ENCODE data around the gene SPRN.
"Not testable (repeated sequence)": the region's sequence is repeated elsewhere in the genome, so short reads cannot be mapped to it uniquely, and the experiment has no call there.

The SPRN gene

GRCh38 chr10:133378251-133379096 lies 46.0 kb downstream of the SPRN start:
- H2AFZ ChIP-seq (ENCODE audit: low read length), result peak overlapping the region; percentile 98
- peak overlapping the region; percentile 74 for H3K9ac ChIP-seq (ENCODE audit: low read depth, low read length, poor library complexity, severe bottlenecking)
- no peaks in the 10 kb centered on the region; the same call in 1 of the 2 replicates for H3F3A ChIP-seq (ENCODE audit: low read depth)

GRCh38 chr10:133377818-133378250 lies 46.6 kb downstream of the SPRN start:
- peak overlapping the region; percentile 97 for H3K4me2 ChIP-seq (ENCODE audit: low read depth, low read length, poor library complexity, severe bottlenecking)
- no peaks in the 10 kb centered on the region for H4K20me1 ChIP-seq (ENCODE audit: insufficient read depth, low read length, poor library complexity, severe bottlenecking)
- no peak for TF ChIP-seq CTCF (conservative IDR thresholded peaks at IDR 0.05; ENCODE audit: low read length)
- TF ChIP-seq EZH2phosphoT487 (IDR thresholded peaks at IDR 0.05; ENCODE audit: borderline replicate concordance), result no peak
- peak overlapping the region; percentile 98 for H2AFZ ChIP-seq (ENCODE audit: low read length)
- peak overlapping the region; percentile 80 for H3K4me3 ChIP-seq (ENCODE audit: low read length, poor library complexity, severe bottlenecking)
- H3K9ac ChIP-seq (ENCODE audit: low read depth, low read length, poor library complexity, severe bottlenecking), result peak overlapping the region; percentile 74
- H3K4me1 ChIP-seq (ENCODE audit: insufficient read depth, low read length, poor library complexity, severe bottlenecking), result peaks cover 19% of the 10 kb centered on the region
- H3F3A ChIP-seq (ENCODE audit: low read depth), result no peaks in the 10 kb centered on the region; the same call in 1 of the 2 replicates
- H3K9me3 ChIP-seq (ENCODE audit: insufficient read depth, low read depth, low read length), result no peaks in the 10 kb centered on the region
- H3K79me2 ChIP-seq (ENCODE audit: insufficient read depth, low read length), result no peaks in the 10 kb centered on the region
- no peaks in the 10 kb centered on the region for H3K9me2 ChIP-seq (replicated peaks; ENCODE audit: low read depth, low read length)
- no peaks in the 10 kb centered on the region for H3K27me3 ChIP-seq (ENCODE audit: insufficient read depth, low read length, poor library complexity, severe bottlenecking)
- H3K36me3 ChIP-seq (ENCODE audit: insufficient read depth, low read length), result no peaks in the 10 kb centered on the region

More at GRCh38 chr10:133378251-133379096, 46.0 kb downstream of the SPRN start:
- peak overlapping the region; percentile 80 for H3K4me3 ChIP-seq (ENCODE audit: low read length, poor library complexity, severe bottlenecking)
- no peaks in the 10 kb centered on the region for H3K9me3 ChIP-seq (ENCODE audit: insufficient read depth, low read depth, low read length)
- H3K27me3 ChIP-seq (ENCODE audit: insufficient read depth, low read length, poor library complexity, severe bottlenecking), result no peaks in the 10 kb centered on the region
- no peaks in the 10 kb centered on the region for H3K79me2 ChIP-seq (ENCODE audit: insufficient read depth, low read length)
- H3K4me1 ChIP-seq (ENCODE audit: insufficient read depth, low read length, poor library complexity, severe bottlenecking), result peaks cover 19% of the 10 kb centered on the region
- no peaks in the 10 kb centered on the region for H3K9me2 ChIP-seq (replicated peaks; ENCODE audit: low read depth, low read length)
- no peaks in the 10 kb centered on the region for H3K36me3 ChIP-seq (ENCODE audit: insufficient read depth, low read length)
- TF ChIP-seq EZH2phosphoT487 (IDR thresholded peaks at IDR 0.05; ENCODE audit: borderline replicate concordance) (no peak), CTCF (conservative IDR thresholded peaks at IDR 0.05; ENCODE audit: low read length) (no peak)
- H4K20me1 ChIP-seq (ENCODE audit: insufficient read depth, low read length, poor library complexity, severe bottlenecking), result no peaks in the 10 kb centered on the region
- H3K4me2 ChIP-seq (ENCODE audit: low read depth, low read length, poor library complexity, severe bottlenecking), result peak overlapping the region; percentile 97

GRCh38 chr10:133377025-133377817 lies 47.2 kb downstream of the SPRN start:
- peaks cover 3% of the 10 kb centered on the region for H4K20me1 ChIP-seq (ENCODE audit: insufficient read depth, low read length, poor library complexity, severe bottlenecking)
- H3K4me1 ChIP-seq (ENCODE audit: insufficient read depth, low read length, poor library complexity, severe bottlenecking), result peaks cover 22% of the 10 kb centered on the region
- no peak overlapping the region for H3K9ac ChIP-seq (ENCODE audit: low read depth, low read length, poor library complexity, severe bottlenecking)
- H3K4me3 ChIP-seq (ENCODE audit: low read length, poor library complexity, severe bottlenecking), result no peak overlapping the region
- peaks cover 4% of the 10 kb centered on the region for H3K79me2 ChIP-seq (ENCODE audit: insufficient read depth, low read length)
- H3K4me2 ChIP-seq (ENCODE audit: low read depth, low read length, poor library complexity, severe bottlenecking), result peak overlapping the region; percentile 97
- H3K27me3 ChIP-seq (ENCODE audit: insufficient read depth, low read length, poor library complexity, severe bottlenecking), result no peaks in the 10 kb centered on the region
- no peak for TF ChIP-seq CTCF (conservative IDR thresholded peaks at IDR 0.05; ENCODE audit: low read length)
- TF ChIP-seq EZH2phosphoT487 (IDR thresholded peaks at IDR 0.05; ENCODE audit: borderline replicate concordance), result no peak
- H3K9me2 ChIP-seq (replicated peaks; ENCODE audit: low read depth, low read length), result no peaks in the 10 kb centered on the region
- H3K36me3 ChIP-seq (ENCODE audit: insufficient read depth, low read length), result no peaks in the 10 kb centered on the region
- H3F3A ChIP-seq (ENCODE audit: low read depth), result no peaks in the 10 kb centered on the region; the same call in 1 of the 2 replicates
- H2AFZ ChIP-seq (ENCODE audit: low read length), result no peak overlapping the region
- no peaks in the 10 kb centered on the region for H3K9me3 ChIP-seq (ENCODE audit: insufficient read depth, low read depth, low read length)

GRCh38 chr10:133376183-133376582 lies 48.2 kb downstream of the SPRN start:
- peaks cover 25% of the 10 kb centered on the region for H3K4me1 ChIP-seq (ENCODE audit: insufficient read depth, low read length, poor library complexity, severe bottlenecking)
- H3K9me3 ChIP-seq (ENCODE audit: insufficient read depth, low read depth, low read length); H2AFZ ChIP-seq (ENCODE audit: low read length); H3K36me3 ChIP-seq (ENCODE audit: insufficient read depth, low read length); H3K9me2 ChIP-seq (replicated peaks; ENCODE audit: low read depth, low read length); H3K27me3 ChIP-seq (ENCODE audit: insufficient read depth, low read length, poor library complexity, severe bottlenecking); H3K4me3 ChIP-seq (ENCODE audit: low read length, poor library complexity, severe bottlenecking); H3K4me2 ChIP-seq (ENCODE audit: low read depth, low read length, poor library complexity, severe bottlenecking); H3K9ac ChIP-seq (ENCODE audit: low read depth, low read length, poor library complexity, severe bottlenecking); H3F3A ChIP-seq (ENCODE audit: low read depth); H4K20me1 ChIP-seq (ENCODE audit: insufficient read depth, low read length, poor library complexity, severe bottlenecking): not testable (repeated sequence)
- H3K79me2 ChIP-seq (ENCODE audit: insufficient read depth, low read length), result peaks cover 14% of the 10 kb centered on the region
